Activated CD8-positive, alpha-beta T cell treated with anti-CD3 and anti-CD28 coated beads, Interleukin-2, amount 10 ng/mL, durations not matched to agents 7 days and 5 days (primary cell): ENCODE measurements around the gene NMRK2. TPM values are rescaled to one million over a fixed set of nuclear protein-coding genes. Genes with fewer than 3 reads are reported as not detected.

Experiments used
- ATAC-seq: fragments of 150-1000 bp; cut with Tn5 transposase; one replicate; pipeline ENCODE4 v1.10.0; 2021; ENCODE audit warnings: moderate library complexity
- CTCF ChIA-PET: fragments of 350-600 bp; sonication (Branson Sonifier 250); formaldehyde crosslinking; loops from one replicate; lab custom pipeline; 2021; ENCODE audit warnings: antibody characterized with exemption; lab: Charles Lee
- POLR2A ChIA-PET: fragments of 350-600 bp; sonication (Branson Sonifier 250); formaldehyde crosslinking; loops from one replicate; lab custom pipeline; 2021; ENCODE audit warnings: antibody characterized with exemption; lab: Charles Lee
- DNase-seq: peaks from one replicate; pipeline ENCODE4 v3.0.0-alpha.2; 2020
- H3K27ac Mint-ChIP-seq: one replicate; pipeline ENCODE4 v1.8.0; 2021; ENCODE audit warnings: mild to moderate bottlenecking, mixed read lengths
- H3K27me3 Mint-ChIP-seq: one replicate; pipeline ENCODE4 v1.8.0; 2021; ENCODE audit warnings: low read depth, mixed read lengths
- H3K36me3 Mint-ChIP-seq: one replicate; pipeline ENCODE4 v1.8.0; 2021; ENCODE audit warnings: low read depth, mixed read lengths
- H3K4me1 Mint-ChIP-seq: one replicate; pipeline ENCODE4 v1.8.0; 2021; ENCODE audit warnings: low read depth, mixed read lengths
- H3K4me3 Mint-ChIP-seq: one replicate; pipeline ENCODE4 v1.8.0; 2021; ENCODE audit warnings: mild to moderate bottlenecking, mixed read lengths
- H3K9me3 Mint-ChIP-seq: one replicate; pipeline ENCODE4 v1.8.0; 2022; ENCODE audit warnings: mixed read lengths; ENCODE audit not compliant: insufficient read depth
- total RNA-seq, 2 experiments: library from RNA; stranded (reverse); gene quantifications; one replicate each; pipeline ENCODE4 v1.2.3, GENCODE V29; 2021

NMRK2 gene
- total RNA-seq, 2 experiments from 2014 or later: not detected

- ChIA-PET POLR2A (interaction anchor here (0.6 to 1.1 kb wide), 2 partner anchors 8 to 27 kb away, joined by 4 to 5 read pairs; no protein-coding TSS in a partner anchor), CTCF (no interaction called here)
- peaks cover 85% of the 10 kb centered on the region for H3K36me3 Mint-ChIP-seq
- H3K4me3 Mint-ChIP-seq: no peak overlapping the region
- H3K9me3 Mint-ChIP-seq: no peaks in the 10 kb centered on the region
- no peaks in the 10 kb centered on the region for H3K27me3 Mint-ChIP-seq
- ATAC-seq (no peak), DNase-seq (no peak)
- H3K27ac Mint-ChIP-seq: peak overlapping the region; percentile 34
- H3K4me1 Mint-ChIP-seq: peaks cover 35% of the 10 kb centered on the region
Measured at GRCh38 chr19:3979674-3980352, 46.9 kb downstream of the NMRK2 start.

- Mint-ChIP-seq H3K36me3 (peaks cover 86% of the 10 kb centered on the region), H3K4me1 (peaks cover 35% of the 10 kb centered on the region), H3K4me3 (no peak overlapping the region), H3K27ac (no peak overlapping the region), H3K27me3 (no peaks in the 10 kb centered on the region), H3K9me3 (no peaks in the 10 kb centered on the region)
- ChIA-PET POLR2A (interaction anchor here (0.6 to 1.7 kb wide), 4 partner anchors 9 to 218 kb away, joined by 3 to 5 read pairs (median 4); partner anchors contain the start of gene DAPK3), CTCF (no interaction called here)
- ATAC-seq (no peak), DNase-seq (no peak)
Measured at GRCh38 chr19:3980353-3981251, 47.7 kb downstream of the NMRK2 start.

- H3K36me3 Mint-ChIP-seq: peaks cover 80% of the 10 kb centered on the region
- no peak overlapping the region for H3K27ac Mint-ChIP-seq
- no peaks in the 10 kb centered on the region for H3K27me3 Mint-ChIP-seq
- CTCF ChIA-PET: no interaction called here
- no peak for ATAC-seq
- POLR2A ChIA-PET: interaction anchor here (0.8 to 1.8 kb wide), 4 partner anchors 10 to 1920 kb away, joined by 3 to 10 read pairs (median 4); partner anchors contain the start of gene DAPK3
- H3K4me3 Mint-ChIP-seq: no peak overlapping the region
- no peaks in the 10 kb centered on the region for H3K9me3 Mint-ChIP-seq
- peaks cover 39% of the 10 kb centered on the region for H3K4me1 Mint-ChIP-seq
- DNase-seq: no peak
Measured at GRCh38 chr19:3981373-3981735, 48.5 kb downstream of the NMRK2 start.

GRCh38 chr19:3981736-3982681 is 49.1 kb downstream of the NMRK2 start:
- ATAC-seq (no peak), DNase-seq (no peak)
- H3K4me3 Mint-ChIP-seq: peak overlapping the region; percentile 95
- H3K36me3 Mint-ChIP-seq: peaks cover 73% of the 10 kb centered on the region
- H3K27ac Mint-ChIP-seq: peak overlapping the region; percentile 92
- H3K9me3 Mint-ChIP-seq: no peaks in the 10 kb centered on the region
- ChIA-PET POLR2A (interaction anchor here (0.6 to 1.8 kb wide), 4 partner anchors 11 to 1920 kb away, joined by 3 to 10 read pairs (median 4); partner anchors contain the start of gene DAPK3), CTCF (no interaction called here)
- H3K4me1 Mint-ChIP-seq: peaks cover 45% of the 10 kb centered on the region
- no peaks in the 10 kb centered on the region for H3K27me3 Mint-ChIP-seq

- ChIA-PET POLR2A (interaction anchor here (0.6 to 3.3 kb wide), 4 partner anchors 11 to 79 kb away, joined by 3 to 32 read pairs (median 7); partner anchors contain the start of gene DAPK3), CTCF (no interaction called here)
- H3K36me3 Mint-ChIP-seq: peaks cover 64% of the 10 kb centered on the region
- H3K9me3 Mint-ChIP-seq: no peaks in the 10 kb centered on the region
- no peaks in the 10 kb centered on the region for H3K27me3 Mint-ChIP-seq
- ATAC-seq (no peak), DNase-seq (no peak)
- peaks cover 51% of the 10 kb centered on the region for H3K4me1 Mint-ChIP-seq
- peak overlapping the region; percentile 95 for H3K4me3 Mint-ChIP-seq
- peak overlapping the region; percentile 92 for H3K27ac Mint-ChIP-seq
Measured at GRCh38 chr19:3982701-3983541, 50.1 kb downstream of the NMRK2 start.

- no peaks in the 10 kb centered on the region for H3K9me3 Mint-ChIP-seq
- no peak for DNase-seq
- no peak for ATAC-seq
- peak overlapping the region; percentile 92 for H3K27ac Mint-ChIP-seq
- H3K4me1 Mint-ChIP-seq: peaks cover 51% of the 10 kb centered on the region
- POLR2A ChIA-PET: interaction anchor here (1.3 to 3.3 kb wide), 2 partner anchors 12 to 121 kb away, joined by 4 to 32 read pairs; partner anchors contain the start of gene DAPK3
- H3K4me3 Mint-ChIP-seq: peak overlapping the region; percentile 95
- H3K27me3 Mint-ChIP-seq: no peaks in the 10 kb centered on the region
- H3K36me3 Mint-ChIP-seq: peaks cover 60% of the 10 kb centered on the region
- CTCF ChIA-PET: interaction anchor here (0.8 kb wide), 1 partner anchor 156 kb away, joined by 3 read pairs; no protein-coding TSS in a partner anchor
Measured at GRCh38 chr19:3983542-3983914, 50.7 kb downstream of the NMRK2 start.

GRCh38 chr19:3983936-3984583 is 51.2 kb downstream of the NMRK2 start:
- peaks cover 49% of the 10 kb centered on the region for H3K4me1 Mint-ChIP-seq
- peak; percentile 33 for DNase-seq
- ChIA-PET POLR2A (interaction anchor here (0.6 to 3.3 kb wide), 4 partner anchors 13 to 1352 kb away, joined by 3 to 32 read pairs (median 10); partner anchors contain the start of genes DAPK3 and PIAS4), CTCF (interaction anchor here (0.8 kb wide), 1 partner anchor 156 kb away, joined by 3 read pairs; no protein-coding TSS in a partner anchor)
- no peaks in the 10 kb centered on the region for H3K9me3 Mint-ChIP-seq
- no peaks in the 10 kb centered on the region for H3K27me3 Mint-ChIP-seq
- peak overlapping the region; percentile 92 for H3K27ac Mint-ChIP-seq
- peak overlapping the region; percentile 95 for H3K4me3 Mint-ChIP-seq
- ATAC-seq: no peak
- H3K36me3 Mint-ChIP-seq: peaks cover 57% of the 10 kb centered on the region

GRCh38 chr19:3984584-3984907 is 51.7 kb downstream of the NMRK2 start:
- no peak for DNase-seq
- peak overlapping the region; percentile 92 for H3K27ac Mint-ChIP-seq
- POLR2A ChIA-PET: interaction anchor here (0.6 to 3.3 kb wide), 10 partner anchors 8 to 1353 kb away, joined by 3 to 32 read pairs (median 5); partner anchors contain the start of genes DAPK3 and PIAS4
- peaks cover 52% of the 10 kb centered on the region for H3K4me1 Mint-ChIP-seq
- H3K4me3 Mint-ChIP-seq: peak overlapping the region; percentile 95
- ATAC-seq: peak; percentile 1
- H3K36me3 Mint-ChIP-seq: peaks cover 52% of the 10 kb centered on the region
- no peaks in the 10 kb centered on the region for H3K9me3 Mint-ChIP-seq
- CTCF ChIA-PET: interaction anchor here (1.1 to 2.1 kb wide), 3 partner anchors 21 to 223 kb away, joined by 3 to 14 read pairs (median 9); no protein-coding TSS in a partner anchor
- no peaks in the 10 kb centered on the region for H3K27me3 Mint-ChIP-seq

GRCh38 chr19:3984908-3985642 is 52.2 kb downstream of the NMRK2 start, which contains the start of gene EEF2:
TSS of gene EEF2 (minus strand) at chr19:3985463. CDS start at chr19:3985380, 83 bp downstream.
- H3K36me3 Mint-ChIP-seq: peaks cover 47% of the 10 kb centered on the region
- ATAC-seq: peak; percentile 53
- POLR2A ChIA-PET: interaction anchor here (0.6 to 3.3 kb wide), 25 partner anchors 8 to 1640 kb away, joined by 3 to 32 read pairs (median 5); partner anchors contain the start of genes CHAF1A, DAPK3, MPND and PIAS4

More at GRCh38 chr19:3984908-3985642, 52.2 kb downstream of the NMRK2 start, which contains the start of gene EEF2:
- DNase-seq: peak; percentile 92
- Mint-ChIP-seq H3K9me3 (no peaks in the 10 kb centered on the region), H3K4me1 (peaks cover 53% of the 10 kb centered on the region), H3K27me3 (no peaks in the 10 kb centered on the region), H3K4me3 (peak within 1 kb of the TSS; percentile 95), H3K27ac (peak within 1 kb of the TSS; percentile 92)
- CTCF ChIA-PET: interaction anchor here (0.7 to 2.1 kb wide), 18 partner anchors 8 to 1806 kb away, joined by 3 to 14 read pairs (median 4); partner anchors contain the start of genes DAPK3, DUS3L and PIAS4
